ENCODE results near the gene TYW3.

GRCh38 chr1:74715236-74715502 is 17.8 kb upstream of the TYW3 start:
- TF ChIP-seq TAF1 (IDR thresholded peaks at IDR 0.05; ENCODE audit: low read depth, low read length) (no peak), JUND (IDR thresholded peaks at IDR 0.05; ENCODE audit: low read length) (no peak), RAD21 (IDR thresholded peaks at IDR 0.05 in 1 of 2, conservative IDR thresholded peaks at IDR 0.05 in 1 of 2; ENCODE audit: low read depth in 2 of 2, low read length in 2 of 2) (no peak), CHD7 (IDR thresholded peaks at IDR 0.05; ENCODE audit: insufficient replicate concordance, low read length) (no peak), MAFK (IDR thresholded peaks at IDR 0.05; ENCODE audit: low read depth, low read length) (no peak), POLR2A (IDR thresholded peaks at IDR 0.05; ENCODE audit: control extremely low read depth in 1 of 2, low read depth in 2 of 2, low read length in 2 of 2) (no peak), CTCF (IDR thresholded peaks at IDR 0.05; ENCODE audit: control extremely low read depth in 1 of 3, insufficient read depth in 1 of 3, low read depth in 1 of 3, low read length in 3 of 3) (no peak), SIX5 (IDR thresholded peaks at IDR 0.05; ENCODE audit: low read depth, low read length) (no peak), EZH2 (IDR thresholded peaks at IDR 0.05; ENCODE audit: low read depth, low read length, severe bottlenecking) (no peak), KDM1A (IDR thresholded peaks at IDR 0.05; ENCODE audit: borderline replicate concordance, low read length) (no peak), NRF1 (IDR thresholded peaks at IDR 0.05; ENCODE audit: low read depth, low read length) (no peak), RBBP5 (IDR thresholded peaks at IDR 0.05; ENCODE audit: borderline replicate concordance, low read depth, low read length) (no peak), RXRA (IDR thresholded peaks at IDR 0.05; ENCODE audit: insufficient read depth, low read depth, low read length) (no peak)
